Retina (tissue), 1 donor: ENCODE results near the gene CRB1.

Source experiments
- DNase-seq: peaks from one replicate; pipeline ENCODE4 v3.0.0-alpha.2; 2016

The CRB1 gene

GRCh38 chr1:197268012-197268411, at the start of gene CRB1:
Gene CRB1 (plus strand): TSS chr1:197268252. CDS start chr1:197268413, 161 bp downstream.
- peak; percentile 84 for DNase-seq

DNA sequence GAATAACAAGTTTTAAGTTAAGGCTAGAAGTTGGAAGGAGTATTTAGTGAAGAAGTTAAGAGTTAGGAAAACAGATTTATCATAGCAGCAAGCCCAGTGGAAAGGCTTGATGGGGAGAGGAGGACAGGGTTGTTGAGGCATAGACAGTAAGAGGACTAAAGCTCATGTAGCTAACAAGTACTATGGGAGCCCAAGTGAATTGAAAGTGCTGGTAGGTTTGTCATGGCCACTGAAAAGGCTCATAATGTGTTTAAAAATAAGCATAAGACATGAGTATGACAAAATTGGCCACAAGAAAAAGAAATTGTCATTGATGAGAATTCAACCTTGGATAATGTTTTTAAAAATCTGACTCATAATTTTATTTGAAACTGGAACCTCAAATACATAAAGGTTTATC, 49.2 kb upstream of the CRB1 start:
- DNase-seq, result no peak

GRCh38 chr1:197222025-197222685, 45.9 kb upstream of the CRB1 start:
- no peak for DNase-seq

- no peak for DNase-seq
Observed at GRCh38 chr1:197222780-197223179, 45.3 kb upstream of the CRB1 start.

- no peak for DNase-seq
Observed at GRCh38 chr1:197224160-197224559, 43.9 kb upstream of the CRB1 start.

GRCh38 chr1:197225611-197226010, 42.4 kb upstream of the CRB1 start:
- DNase-seq, result no peak

GRCh38 chr1:197234581-197234980, 33.5 kb upstream of the CRB1 start:
- no peak for DNase-seq

- DNase-seq, result no peak
Observed at GRCh38 chr1:197235355-197235754, 32.7 kb upstream of the CRB1 start.

GRCh38 chr1:197247465-197247864, 20.6 kb upstream of the CRB1 start:
- DNase-seq, result peak; percentile 61

GRCh38 chr1:197249324-197249723, 18.7 kb upstream of the CRB1 start:
- no peak for DNase-seq

DNA sequence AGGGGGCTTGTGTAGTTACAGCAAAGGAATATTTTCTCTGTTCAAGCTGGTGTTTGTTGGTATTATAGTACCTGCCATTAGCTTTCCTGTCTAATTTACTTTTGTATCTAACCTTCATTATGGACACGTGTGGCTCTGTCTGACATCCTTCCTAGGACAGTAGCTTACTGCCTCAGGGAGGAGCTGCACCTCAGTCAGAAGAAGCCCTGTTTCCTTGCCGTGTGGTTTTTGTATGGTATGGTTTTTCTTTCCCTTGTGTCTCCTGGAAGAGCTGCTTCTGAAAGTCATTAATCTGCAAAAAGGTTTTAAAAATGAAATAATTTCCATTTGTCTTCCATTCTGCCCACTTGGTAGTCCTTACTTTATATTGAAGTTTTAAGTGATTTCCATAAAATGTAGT, 17.4 kb upstream of the CRB1 start:
- DNase-seq, result no peak

DNA sequence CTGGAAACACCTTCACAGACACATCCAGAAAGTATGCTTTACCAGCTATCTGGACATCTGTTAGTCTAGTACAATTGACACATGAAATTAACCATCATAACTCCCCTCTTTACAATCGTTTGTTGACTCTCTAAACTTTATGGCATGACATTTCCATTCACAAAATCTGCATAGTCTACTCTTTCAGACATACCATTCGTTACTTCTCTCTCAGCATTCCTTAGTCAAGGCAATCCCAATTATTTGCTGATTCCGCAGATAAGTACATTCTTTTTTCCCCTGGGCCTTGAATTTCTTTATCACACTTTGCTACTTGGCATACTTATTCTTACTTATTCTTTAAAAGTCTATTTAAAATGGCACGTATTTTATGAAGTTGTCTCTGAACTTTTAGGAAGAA, 15.1 kb upstream of the CRB1 start:
- no peak for DNase-seq

DNA sequence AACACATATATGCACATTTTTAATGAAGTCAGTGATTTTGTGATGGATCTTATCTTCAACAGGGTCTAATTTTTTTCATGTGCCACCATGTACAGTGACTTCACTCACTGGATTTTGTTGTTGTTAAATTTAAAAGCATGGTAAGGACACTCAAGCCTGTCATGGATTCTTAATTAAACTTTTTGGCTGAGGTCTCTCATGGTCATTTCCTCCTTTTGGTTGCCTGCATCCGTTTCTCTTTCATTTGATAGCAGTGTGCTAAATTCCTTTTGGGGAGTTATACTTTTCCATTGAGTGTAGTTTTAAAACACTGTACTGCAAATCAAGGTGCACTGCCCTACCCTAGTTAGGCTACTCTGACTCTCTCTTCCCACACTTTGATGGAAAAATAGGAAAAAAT, 13.2 kb upstream of the CRB1 start:
- DNase-seq, result no peak

DNA sequence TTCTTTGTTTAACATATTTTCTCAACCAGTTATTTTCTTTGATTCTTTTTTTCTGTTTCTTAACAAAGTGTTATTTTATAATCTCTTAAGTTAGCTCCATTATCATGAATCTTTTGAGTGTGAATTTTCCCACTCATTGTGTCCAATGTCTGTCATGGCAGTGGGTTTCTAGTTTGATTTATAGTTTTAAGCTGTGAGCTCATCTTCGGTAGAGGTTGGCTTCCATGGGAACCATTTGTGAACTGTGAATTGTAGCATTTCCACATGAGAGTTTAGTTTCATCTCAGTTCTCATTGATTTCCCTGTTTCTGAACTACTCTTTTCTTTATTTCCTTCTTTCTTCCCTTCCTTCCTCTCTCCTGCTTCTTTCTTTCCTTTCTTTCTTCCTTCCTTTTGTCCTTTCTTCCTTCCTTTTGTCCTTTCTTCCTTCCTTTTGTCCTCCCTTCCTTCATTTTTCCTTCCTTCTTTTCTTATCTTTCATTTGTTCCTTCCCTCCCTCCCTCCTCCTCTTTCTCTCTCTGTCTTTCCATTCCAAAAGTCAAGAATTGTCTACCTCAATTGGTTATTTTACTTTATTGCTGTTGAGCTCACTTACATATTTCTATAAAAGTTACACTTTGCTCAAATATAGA, 3.0 kb upstream of the CRB1 start:
- DNase-seq, result no peak

DNA sequence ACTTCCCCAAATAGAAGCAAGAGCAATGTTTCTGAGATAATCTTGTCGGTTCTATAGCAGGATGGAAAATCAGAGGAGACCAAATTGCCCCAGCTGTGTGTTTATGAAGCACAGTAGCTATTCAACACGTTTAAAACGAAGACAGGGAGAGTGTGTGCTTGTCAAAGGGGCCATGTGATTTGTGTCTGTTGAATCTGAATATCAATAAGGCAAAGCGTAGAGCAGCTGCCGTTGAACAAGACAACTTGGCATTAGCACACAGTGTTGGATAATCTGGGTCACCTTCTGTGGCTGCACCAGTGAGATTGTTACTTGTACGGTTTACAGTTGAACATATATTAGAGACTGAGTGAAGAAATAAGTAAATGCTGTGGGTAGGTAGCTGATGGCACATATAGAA, 1.0 kb downstream of the CRB1 start:
- peak; percentile 69 for DNase-seq

DNA sequence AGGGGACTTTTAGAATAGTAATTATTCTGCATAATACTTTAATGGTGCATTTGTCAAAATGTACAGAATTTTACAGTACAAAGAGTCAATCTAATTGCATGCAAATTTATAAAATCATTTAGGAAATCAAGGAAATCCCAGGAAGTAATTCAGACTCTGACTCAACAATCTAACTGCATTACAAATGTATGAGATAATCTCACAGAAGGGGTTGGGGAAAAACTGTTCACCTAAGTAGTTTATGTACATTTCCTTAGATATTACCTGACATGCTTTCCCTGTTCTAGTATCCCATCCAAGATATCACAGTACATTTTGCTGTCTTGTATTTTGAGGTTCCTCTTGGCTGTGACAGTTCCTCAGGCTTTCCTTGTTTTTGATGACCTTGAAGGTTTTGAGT, 4.7 kb downstream of the CRB1 start:
- no peak for DNase-seq

DNA sequence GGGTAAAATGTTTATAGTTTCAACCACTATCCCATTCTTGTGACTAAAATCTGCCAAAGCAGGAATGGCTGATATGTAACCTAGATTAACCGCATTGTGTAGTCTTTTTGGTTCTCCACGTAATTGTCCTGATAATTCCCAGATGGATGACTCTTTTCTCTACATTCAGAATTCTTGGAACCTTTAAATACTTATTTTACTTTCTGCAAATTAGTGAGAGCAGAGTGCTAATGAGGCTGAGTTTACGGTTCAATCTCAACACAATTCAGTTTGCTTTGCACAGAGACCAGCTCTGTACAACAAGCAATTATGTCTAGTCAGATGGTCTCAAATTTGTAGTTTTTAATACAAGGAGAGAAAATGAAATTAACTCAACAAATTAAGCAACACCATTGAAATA, 9.1 kb downstream of the CRB1 start:
- DNase-seq, result no peak

GRCh38 chr1:197284325-197284724, 16.3 kb downstream of the CRB1 start:
- DNase-seq, result peak; percentile 53

DNA sequence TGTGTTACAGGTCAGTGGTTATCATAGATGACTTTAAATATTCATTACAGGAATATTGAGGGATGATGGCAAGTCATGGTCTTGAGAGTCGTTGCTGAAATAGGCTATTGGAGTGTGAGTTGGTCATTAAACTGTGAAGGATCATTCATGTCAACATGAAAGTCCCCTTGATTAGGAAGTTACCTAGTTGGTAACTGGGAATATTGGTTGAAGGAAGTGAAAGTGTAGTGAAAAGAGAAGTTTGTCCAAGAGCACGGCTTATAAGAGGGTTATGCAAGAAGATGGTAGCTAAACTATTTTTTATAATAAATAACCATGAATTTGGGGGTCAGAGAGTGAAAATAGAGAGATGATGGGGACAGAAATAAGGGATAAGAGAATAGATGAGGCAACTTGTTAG, 16.9 kb downstream of the CRB1 start:
- no peak for DNase-seq

DNA sequence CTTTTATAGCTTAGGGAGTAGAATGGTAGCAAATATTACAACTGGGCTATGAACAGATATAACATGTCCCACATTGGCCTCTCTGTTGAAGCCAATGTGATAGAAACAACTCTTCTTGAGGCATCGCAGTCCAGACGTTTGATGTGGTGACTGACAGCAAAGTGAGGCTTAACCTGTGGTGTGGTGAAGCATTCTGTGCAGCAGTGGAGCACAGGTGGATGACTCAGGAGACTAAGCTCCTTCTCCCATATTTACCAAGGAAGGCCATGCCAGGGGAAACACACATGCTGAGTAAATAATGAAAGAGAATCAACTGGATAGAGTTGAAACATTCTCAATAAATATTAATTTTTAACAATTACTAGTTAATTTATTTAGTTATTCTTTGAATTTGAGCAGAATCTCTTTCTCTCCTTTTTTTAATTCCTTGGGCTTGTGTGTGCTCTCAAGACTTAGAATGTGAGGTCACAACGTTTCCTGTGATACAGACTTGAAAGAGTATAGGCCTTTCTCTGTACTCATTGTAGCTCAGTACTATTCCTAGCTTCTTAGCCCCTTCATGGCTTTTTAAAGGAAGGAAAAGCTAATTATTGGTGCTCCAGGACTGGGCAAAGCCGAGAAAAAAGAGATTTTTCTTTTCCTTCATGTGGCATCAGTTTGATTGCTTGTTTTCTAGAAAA, 17.6 kb downstream of the CRB1 start:
- no peak for DNase-seq

- no peak for DNase-seq
Observed at GRCh38 chr1:197286634-197287033, 18.6 kb downstream of the CRB1 start.

- no peak for DNase-seq
Observed at GRCh38 chr1:197287863-197288262, 19.8 kb downstream of the CRB1 start.

- no peak for DNase-seq
Observed at GRCh38 chr1:197302775-197303174, 34.7 kb downstream of the CRB1 start.

GRCh38 chr1:197303463-197303862, 35.4 kb downstream of the CRB1 start:
- DNase-seq, result no peak
